Neural cell (in vitro differentiated cells): ENCODE data around the gene MPPED1. TPM values are rescaled to one million over a fixed set of nuclear protein-coding genes. Genes with fewer than 3 reads are reported as not detected.

ENCODE experiments used
- H2AFZ ChIP-seq: fragments of 200-600, 300-800 bp; sonication (generic), shearing (Covaris generic); 2 replicates; pipeline ENCODE4 v1.6.0; 2014; ENCODE audit warnings: low read depth, mild to moderate bottlenecking, antibody characterized with exemption, low read length, moderate library complexity
- H3F3A ChIP-seq: fragments of 200-600 bp; shearing (Covaris generic); 2 replicates; pipeline ENCODE4 v1.6.1; 2016; ENCODE audit warnings: mild to moderate bottlenecking, moderate library complexity, mixed read lengths, antibody characterized with exemption, low read length; ENCODE audit not compliant: insufficient read depth, poor library complexity, severe bottlenecking
- H3K27ac ChIP-seq: fragments of 200-600, 300-800 bp; sonication (generic), shearing (Covaris generic); 2 replicates; pipeline ENCODE4 v1.5.1; 2014; ENCODE audit warnings: mild to moderate bottlenecking, low read length, moderate library complexity
- H3K27me3 ChIP-seq: fragments of 300-800, 200-600 bp; sonication (generic), shearing (Covaris generic); 2 replicates; pipeline ENCODE4 v1.6.0; 2014; ENCODE audit warnings: mild to moderate bottlenecking, low read depth, low read length, moderate library complexity; ENCODE audit not compliant: insufficient read depth
- H3K36me3 ChIP-seq: fragments of 300-800, 200-600 bp; sonication (generic), shearing (Covaris generic); 2 replicates; pipeline ENCODE4 v1.5.1; 2014; ENCODE audit warnings: mild to moderate bottlenecking, antibody characterized with exemption, low read length, moderate library complexity; ENCODE audit not compliant: insufficient read depth
- H3K4me2 ChIP-seq: fragments of 300-800, 200-600 bp; sonication (generic), shearing (Covaris generic); 2 replicates; pipeline ENCODE4 v1.6.0; 2014; ENCODE audit warnings: mild to moderate bottlenecking, low read length
- H3K4me3 ChIP-seq: fragments of 300-800, 200-600 bp; sonication (generic), shearing (Covaris generic); 2 replicates; pipeline ENCODE4 v1.5.1; 2014; ENCODE audit warnings: mild to moderate bottlenecking, low read length, moderate library complexity
- H3K79me2 ChIP-seq: fragments of 200-600 bp; shearing (Covaris generic); replicated peaks from 2 replicates; pipeline ENCODE4 v1.6.0; 2014; ENCODE audit warnings: mild to moderate bottlenecking, low read length, moderate library complexity; ENCODE audit not compliant: insufficient read depth
- H3K9ac ChIP-seq: fragments of 300-800, 200-600 bp; sonication (generic), shearing (Covaris generic); 2 replicates; pipeline ENCODE4 v1.6.1; 2016; ENCODE audit warnings: mild to moderate bottlenecking, low read length, mixed read lengths
- H3K9me2 ChIP-seq: fragments of 200-600 bp; shearing (Covaris generic); 2 replicates; pipeline ENCODE4 v1.6.1; 2016; ENCODE audit warnings: mild to moderate bottlenecking, low read length, mixed read lengths; ENCODE audit not compliant: insufficient read depth
- H3K9me3 ChIP-seq: fragments of 200-600, 300-800 bp; sonication (generic), shearing (Covaris generic); 2 replicates; pipeline ENCODE4 v1.6.1; 2016; ENCODE audit warnings: mild to moderate bottlenecking, mixed run types, low read length, moderate library complexity, mixed read lengths
- H4K20me1 ChIP-seq: fragments of 200-600 bp; shearing (Covaris generic); 2 replicates; pipeline ENCODE4 v1.6.1; 2016; ENCODE audit warnings: mild to moderate bottlenecking, mixed run types; ENCODE audit not compliant: insufficient read depth
- EP300 ChIP-seq: fragments of 450-650 bp; conservative IDR thresholded peaks from 2 replicates; pipeline ENCODE4 v1.6.1; 2014; ENCODE audit warnings: antibody characterized with exemption, mild to moderate bottlenecking, moderate library complexity; ENCODE audit not compliant: poor library complexity, severe bottlenecking
- EZH2 ChIP-seq: fragments of 200-600, 300-800 bp; shearing (Covaris generic), sonication (generic); IDR thresholded peaks from 2 replicates; pipeline ENCODE4 v1.6.1; 2014; ENCODE audit warnings: antibody characterized with exemption, low read length, borderline replicate concordance, mild to moderate bottlenecking; ENCODE audit not compliant: insufficient read depth, poor library complexity, severe bottlenecking
- MXI1 ChIP-seq: fragments of 450-650 bp; conservative IDR thresholded peaks from 2 replicates; pipeline ENCODE4 v1.6.1; 2014; ENCODE audit warnings: antibody characterized with exemption, mild to moderate bottlenecking; ENCODE audit not compliant: poor library complexity, severe bottlenecking
- POLR2AphosphoS5 ChIP-seq: IDR thresholded peaks from 2 replicates; pipeline ENCODE4 v1.6.1; 2012
- RAD21 ChIP-seq: fragments of 450-650 bp; conservative IDR thresholded peaks from 2 replicates; pipeline ENCODE4 v1.6.1; 2014; ENCODE audit warnings: antibody characterized with exemption, mild to moderate bottlenecking, moderate library complexity
- SMC3 ChIP-seq: fragments of 450-650 bp; conservative IDR thresholded peaks from 2 replicates; pipeline ENCODE4 v1.6.1; 2014; ENCODE audit warnings: antibody characterized with exemption, mild to moderate bottlenecking, moderate library complexity; ENCODE audit not compliant: poor library complexity
- TAF1 ChIP-seq: IDR thresholded peaks from 2 replicates; pipeline ENCODE4 v1.6.1; 2012; ENCODE audit warnings: low read depth
- polyA plus RNA-seq: library from polyadenylated mRNA; depleted of rRNA; stranded (reverse); fragments of >200 nt; gene quantifications from 2 replicates; pipeline ENCODE4 v1.2.3, GENCODE V29; 2014
- TF ChIP-seq, protein P1 (sequence below): fragments of 450-650 bp; IDR thresholded peaks from 2 replicates; pipeline ENCODE4 v1.5.1; 2014; ENCODE audit warnings: antibody characterized with exemption, mild to moderate bottlenecking, moderate library complexity; ENCODE audit not compliant: poor library complexity, severe bottlenecking
- TF ChIP-seq, protein P2 (sequence below): IDR thresholded peaks from 2 replicates; pipeline ENCODE4 v1.6.1; 2012; ENCODE audit warnings: borderline replicate concordance

Gene MPPED1
- polyA plus RNA-seq, 1 donor from 2014 or later = 33.4 TPM

DNA sequence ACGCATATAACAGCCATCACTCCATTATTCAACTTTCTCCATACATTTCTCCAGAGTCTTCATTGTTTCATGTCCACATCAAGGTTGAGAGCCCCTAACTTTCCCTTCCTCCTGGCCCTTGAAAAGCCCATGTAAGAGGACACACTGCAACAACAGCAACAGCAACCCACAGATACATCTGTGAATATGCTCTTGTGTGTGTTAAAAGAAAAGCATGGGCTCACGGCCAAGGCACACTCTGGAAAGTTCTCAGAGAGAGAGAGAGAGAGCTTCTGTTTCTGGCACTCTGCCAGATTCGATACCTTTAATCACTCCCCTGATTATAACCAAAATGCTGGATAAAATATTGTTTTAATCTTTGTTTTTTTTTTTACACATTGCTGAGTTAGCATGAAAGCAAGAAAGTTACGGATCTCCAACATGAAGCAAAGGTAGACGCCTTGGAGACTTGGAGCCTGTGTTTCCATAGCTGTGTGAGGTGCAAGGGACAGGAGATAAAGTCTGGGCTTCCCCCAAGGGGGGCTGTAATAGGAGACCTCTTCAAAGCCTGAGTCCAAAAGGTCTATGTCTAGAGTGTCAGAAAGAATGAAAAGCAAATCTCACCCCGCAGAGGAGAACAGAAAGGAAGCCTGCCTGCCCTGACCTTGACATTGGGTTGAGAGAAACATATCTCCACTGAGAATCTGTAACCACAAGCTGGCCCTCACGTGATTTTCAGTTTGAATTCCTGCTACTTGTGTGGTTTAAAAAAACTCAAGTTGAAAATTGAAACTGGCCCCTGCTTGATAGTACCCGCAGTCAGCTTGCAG is 33.7 kb upstream of the MPPED1 start:
- Histone ChIP-seq H3K27me3 (no peaks in the 10 kb centered on the region), H3K9me3 (no peaks in the 10 kb centered on the region), H4K20me1 (no peaks in the 10 kb centered on the region), H3K4me2 (no peak overlapping the region), H3K9ac (no peak overlapping the region), H3K36me3 (no peaks in the 10 kb centered on the region), H3K4me3 (no peak overlapping the region), H2AFZ (no peak overlapping the region), H3K9me2 (no peaks in the 10 kb centered on the region), H3K27ac (no peak overlapping the region), H3K79me2 (no peaks in the 10 kb centered on the region), H3F3A (no peaks in the 10 kb centered on the region)
- TF ChIP-seq, protein P1, sequence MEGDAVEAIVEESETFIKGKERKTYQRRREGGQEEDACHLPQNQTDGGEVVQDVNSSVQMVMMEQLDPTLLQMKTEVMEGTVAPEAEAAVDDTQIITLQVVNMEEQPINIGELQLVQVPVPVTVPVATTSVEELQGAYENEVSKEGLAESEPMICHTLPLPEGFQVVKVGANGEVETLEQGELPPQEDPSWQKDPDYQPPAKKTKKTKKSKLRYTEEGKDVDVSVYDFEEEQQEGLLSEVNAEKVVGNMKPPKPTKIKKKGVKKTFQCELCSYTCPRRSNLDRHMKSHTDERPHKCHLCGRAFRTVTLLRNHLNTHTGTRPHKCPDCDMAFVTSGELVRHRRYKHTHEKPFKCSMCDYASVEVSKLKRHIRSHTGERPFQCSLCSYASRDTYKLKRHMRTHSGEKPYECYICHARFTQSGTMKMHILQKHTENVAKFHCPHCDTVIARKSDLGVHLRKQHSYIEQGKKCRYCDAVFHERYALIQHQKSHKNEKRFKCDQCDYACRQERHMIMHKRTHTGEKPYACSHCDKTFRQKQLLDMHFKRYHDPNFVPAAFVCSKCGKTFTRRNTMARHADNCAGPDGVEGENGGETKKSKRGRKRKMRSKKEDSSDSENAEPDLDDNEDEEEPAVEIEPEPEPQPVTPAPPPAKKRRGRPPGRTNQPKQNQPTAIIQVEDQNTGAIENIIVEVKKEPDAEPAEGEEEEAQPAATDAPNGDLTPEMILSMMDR = no peak
- TF ChIP-seq EZH2 = no peak
- TF ChIP-seq POLR2AphosphoS5 = no peak
- no peak for TF ChIP-seq TAF1
- no peak for TF ChIP-seq SMC3
- TF ChIP-seq RAD21 = no peak
- no peak for TF ChIP-seq EP300
- TF ChIP-seq, protein P2, sequence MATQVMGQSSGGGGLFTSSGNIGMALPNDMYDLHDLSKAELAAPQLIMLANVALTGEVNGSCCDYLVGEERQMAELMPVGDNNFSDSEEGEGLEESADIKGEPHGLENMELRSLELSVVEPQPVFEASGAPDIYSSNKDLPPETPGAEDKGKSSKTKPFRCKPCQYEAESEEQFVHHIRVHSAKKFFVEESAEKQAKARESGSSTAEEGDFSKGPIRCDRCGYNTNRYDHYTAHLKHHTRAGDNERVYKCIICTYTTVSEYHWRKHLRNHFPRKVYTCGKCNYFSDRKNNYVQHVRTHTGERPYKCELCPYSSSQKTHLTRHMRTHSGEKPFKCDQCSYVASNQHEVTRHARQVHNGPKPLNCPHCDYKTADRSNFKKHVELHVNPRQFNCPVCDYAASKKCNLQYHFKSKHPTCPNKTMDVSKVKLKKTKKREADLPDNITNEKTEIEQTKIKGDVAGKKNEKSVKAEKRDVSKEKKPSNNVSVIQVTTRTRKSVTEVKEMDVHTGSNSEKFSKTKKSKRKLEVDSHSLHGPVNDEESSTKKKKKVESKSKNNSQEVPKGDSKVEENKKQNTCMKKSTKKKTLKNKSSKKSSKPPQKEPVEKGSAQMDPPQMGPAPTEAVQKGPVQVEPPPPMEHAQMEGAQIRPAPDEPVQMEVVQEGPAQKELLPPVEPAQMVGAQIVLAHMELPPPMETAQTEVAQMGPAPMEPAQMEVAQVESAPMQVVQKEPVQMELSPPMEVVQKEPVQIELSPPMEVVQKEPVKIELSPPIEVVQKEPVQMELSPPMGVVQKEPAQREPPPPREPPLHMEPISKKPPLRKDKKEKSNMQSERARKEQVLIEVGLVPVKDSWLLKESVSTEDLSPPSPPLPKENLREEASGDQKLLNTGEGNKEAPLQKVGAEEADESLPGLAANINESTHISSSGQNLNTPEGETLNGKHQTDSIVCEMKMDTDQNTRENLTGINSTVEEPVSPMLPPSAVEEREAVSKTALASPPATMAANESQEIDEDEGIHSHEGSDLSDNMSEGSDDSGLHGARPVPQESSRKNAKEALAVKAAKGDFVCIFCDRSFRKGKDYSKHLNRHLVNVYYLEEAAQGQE = no peak
- TF ChIP-seq MXI1 = no peak

DNA sequence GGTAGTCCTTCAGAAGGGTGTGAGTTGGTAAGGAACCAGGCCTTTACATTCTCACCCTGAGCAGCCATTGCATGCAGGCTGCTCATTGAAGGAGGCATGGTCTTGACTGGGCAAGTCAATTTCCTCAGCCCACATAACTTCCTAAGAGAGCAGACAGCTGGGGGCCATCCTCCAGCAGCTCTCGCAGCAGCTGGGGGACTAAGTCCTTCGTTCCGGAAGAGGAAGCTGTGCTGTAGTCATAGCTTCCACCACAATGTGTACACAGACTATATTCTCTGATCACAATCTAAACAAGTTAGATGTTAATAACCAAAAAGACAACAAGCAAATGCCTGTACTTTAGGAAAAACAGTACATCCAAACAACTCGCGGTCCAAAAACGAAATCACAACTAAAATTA is 30.1 kb upstream of the MPPED1 start:
- H4K20me1 ChIP-seq = no peaks in the 10 kb centered on the region
- no peaks in the 10 kb centered on the region for H3K27me3 ChIP-seq
- H3K36me3 ChIP-seq = no peaks in the 10 kb centered on the region
- H3K4me2 ChIP-seq = no peak overlapping the region
- no peaks in the 10 kb centered on the region for H3K9me2 ChIP-seq
- TF ChIP-seq, protein P2 = no peak
- TF ChIP-seq, protein P1 = no peak
- TF ChIP-seq POLR2AphosphoS5 (no peak), RAD21 (no peak), SMC3 (no peak), MXI1 (no peak), EP300 (no peak), TAF1 (no peak), EZH2 (no peak)
- H3K27ac ChIP-seq = no peak overlapping the region
- H3K9ac ChIP-seq = no peak overlapping the region
- H2AFZ ChIP-seq = no peak overlapping the region
- no peaks in the 10 kb centered on the region for H3F3A ChIP-seq
- H3K9me3 ChIP-seq = no peaks in the 10 kb centered on the region
- no peak overlapping the region for H3K4me3 ChIP-seq
- no peaks in the 10 kb centered on the region for H3K79me2 ChIP-seq
